Caki2 (cell line): Measurements from ENCODE around the gene FAM209A. TPM values are rescaled to one million over a fixed set of nuclear protein-coding genes. Genes with fewer than 3 reads are reported as not detected.
"Not testable (repeated sequence)": the region's sequence is repeated elsewhere in the genome, so short reads cannot be mapped to it uniquely, and the experiment has no call there.

Source experiments
- DNase-seq: peaks from one replicate; pipeline ENCODE4 v3.0.0-alpha.2; 2015; ENCODE audit warnings: low read depth
- in situ Hi-C: cut with HindIII; loops from 2 replicates; pipeline ENCODE4 v1.10.0; 2016; ENCODE audit warnings: low sequenced_read_pairs, low pct_unique_long_range_greater_than_20kb, mixed read lengths
- total RNA-seq: library from RNA; depleted of rRNA; stranded (reverse); fragments of >200 nt; shearing (Covaris generic); gene quantifications from 2 replicates; pipeline ENCODE4 v1.2.3, GENCODE V29; 2014; ENCODE audit warnings: low replicate concordance

FAM209A gene
- total RNA-seq, 1 experiment from 2014 or later, result not detected

- in situ Hi-C loops, result no loop called here
Measured at GRCh38 chr20:56522311-56522710, 2.2 kb upstream of the FAM209A start.

GRCh38 chr20:56527521-56527920 lies 3.0 kb downstream of the FAM209A start:
- no peak for DNase-seq
- in situ Hi-C loops, result no loop called here

More at GRCh38 chr20:56522311-56522710, 2.2 kb upstream of the FAM209A start:
- DNase-seq, result no peak

- in situ Hi-C loops, DNase-seq: not testable (repeated sequence)
Measured at GRCh38 chr20:56532946-56533345, 8.4 kb downstream of the FAM209A start, which contains the start of gene FAM209B. TSS of gene FAM209B (plus strand) at chr20:56533246. CDS start at chr20:56533342, 96 bp downstream.

GRCh38 chr20:56537997-56538396 lies 13.5 kb downstream of the FAM209A start:
- no peak for DNase-seq
- in situ Hi-C loops, result no loop called here

GRCh38 chr20:56540415-56540814 lies 15.9 kb downstream of the FAM209A start:
- no peak for DNase-seq
- in situ Hi-C loops, result no loop called here

- in situ Hi-C loops, result no loop called here
- no peak for DNase-seq
Measured at GRCh38 chr20:56542489-56543030, 18.0 kb downstream of the FAM209A start.

GRCh38 chr20:56551571-56551970 lies 27.0 kb downstream of the FAM209A start:
- in situ Hi-C loops, result no loop called here
- no peak for DNase-seq

GRCh38 chr20:56552911-56553629 lies 28.5 kb downstream of the FAM209A start:
- in situ Hi-C loops, result no loop called here
- DNase-seq, result no peak

GRCh38 chr20:56554869-56555268 lies 30.3 kb downstream of the FAM209A start:
- in situ Hi-C loops, result no loop called here
- peak; percentile 86 for DNase-seq

GRCh38 chr20:56558968-56559367 lies 34.4 kb downstream of the FAM209A start:
- DNase-seq, result no peak
- in situ Hi-C loops, result no loop called here

GRCh38 chr20:56564526-56564925 lies 40.0 kb downstream of the FAM209A start:
- in situ Hi-C loops, DNase-seq: not testable (repeated sequence)

- DNase-seq, result no peak
- in situ Hi-C loops, result no loop called here
Measured at GRCh38 chr20:56565511-56565910, 41.0 kb downstream of the FAM209A start.

- in situ Hi-C loops, result no loop called here
- peak; percentile 23 for DNase-seq
Measured at GRCh38 chr20:56566621-56567020, 42.1 kb downstream of the FAM209A start.

- in situ Hi-C loops, result no loop called here
Measured at GRCh38 chr20:56570832-56571231, 46.3 kb downstream of the FAM209A start.

GRCh38 chr20:56572172-56572571 lies 47.6 kb downstream of the FAM209A start:
- in situ Hi-C loops, result no loop called here
- DNase-seq, result no peak

More at GRCh38 chr20:56570832-56571231, 46.3 kb downstream of the FAM209A start:
- DNase-seq, result no peak

GRCh38 chr20:56573986-56574385 lies 49.4 kb downstream of the FAM209A start:
- in situ Hi-C loops, result no loop called here
- DNase-seq, result no peak

- in situ Hi-C loops, result no loop called here
- no peak for DNase-seq
Measured at GRCh38 chr20:56574531-56575142, 50.1 kb downstream of the FAM209A start.

GRCh38 chr20:56575157-56575556 lies 50.6 kb downstream of the FAM209A start:
- DNase-seq, result no peak
- in situ Hi-C loops, result no loop called here
